Skin epidermis (tissue), 12 donors: ENCODE data around the gene ARAP2.
"Not testable (repeated sequence)": the region's sequence is repeated elsewhere in the genome, so short reads cannot be mapped to it uniquely, and the experiment has no call there.

Source experiments
- H3K27ac ChIP-seq, 21 experiments: fragments of 200-600 bp; sonication (generic) in 11 of 21; one replicate each; pipeline ENCODE4 v1.5.0; 2020; ENCODE audit warnings: mild to moderate bottlenecking in 3 of 21, inconsistent platforms in 2 of 21, moderate library complexity in 2 of 21
- H3K4me3 ChIP-seq, 7 experiments: fragments of 200-600 bp; sonication (generic) in 2 of 7; one replicate each; pipeline ENCODE4 v1.5.0; 2020; ENCODE audit warnings: inconsistent platforms in 2 of 7, mild to moderate bottlenecking in 2 of 7, moderate library complexity in 1 of 7

ARAP2 gene

DNA sequence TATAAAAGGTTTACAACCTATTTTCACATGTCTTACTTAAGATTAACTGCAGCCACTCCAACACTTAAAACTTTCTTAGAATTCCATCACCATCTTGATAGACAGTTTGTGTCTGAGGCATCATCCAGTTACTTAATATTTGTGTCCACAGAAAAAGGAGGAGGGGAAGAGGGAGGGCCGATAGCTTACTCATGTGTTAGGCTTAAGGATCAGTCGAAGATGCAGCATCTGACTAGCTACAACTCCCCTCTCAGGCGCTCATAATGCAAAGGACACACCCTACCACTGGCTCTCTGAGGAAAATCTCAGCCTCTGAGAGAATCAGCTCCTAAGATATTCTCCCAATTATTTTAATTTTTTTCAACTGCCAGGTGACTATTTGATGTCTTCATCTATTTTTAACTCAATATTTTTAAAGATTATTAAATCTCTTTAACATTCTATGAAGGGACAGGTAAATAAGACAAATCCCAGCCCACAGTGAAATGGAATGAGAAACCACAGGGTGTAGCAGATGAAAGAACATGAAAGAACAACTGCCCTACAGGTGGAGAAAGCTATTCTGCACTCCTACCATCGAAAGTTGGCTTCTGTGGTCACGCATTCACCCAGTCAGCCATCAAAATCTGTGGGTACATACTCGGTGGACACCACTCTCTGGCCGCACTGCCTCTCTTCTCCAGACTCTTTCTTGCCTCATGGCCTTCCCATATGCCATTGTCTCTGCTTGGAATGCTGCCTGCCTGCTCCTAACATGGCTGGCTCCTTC lies 48.0 kb downstream of the ARAP2 start:
- H3K27ac ChIP-seq: no peak overlapping the region
- H3K4me3 ChIP-seq: no peak overlapping the region

GRCh38 chr4:36192922-36193321 lies 51.4 kb downstream of the ARAP2 start:
- no peak overlapping the region for H3K4me3 ChIP-seq
- no peak overlapping the region for H3K27ac ChIP-seq

DNA sequence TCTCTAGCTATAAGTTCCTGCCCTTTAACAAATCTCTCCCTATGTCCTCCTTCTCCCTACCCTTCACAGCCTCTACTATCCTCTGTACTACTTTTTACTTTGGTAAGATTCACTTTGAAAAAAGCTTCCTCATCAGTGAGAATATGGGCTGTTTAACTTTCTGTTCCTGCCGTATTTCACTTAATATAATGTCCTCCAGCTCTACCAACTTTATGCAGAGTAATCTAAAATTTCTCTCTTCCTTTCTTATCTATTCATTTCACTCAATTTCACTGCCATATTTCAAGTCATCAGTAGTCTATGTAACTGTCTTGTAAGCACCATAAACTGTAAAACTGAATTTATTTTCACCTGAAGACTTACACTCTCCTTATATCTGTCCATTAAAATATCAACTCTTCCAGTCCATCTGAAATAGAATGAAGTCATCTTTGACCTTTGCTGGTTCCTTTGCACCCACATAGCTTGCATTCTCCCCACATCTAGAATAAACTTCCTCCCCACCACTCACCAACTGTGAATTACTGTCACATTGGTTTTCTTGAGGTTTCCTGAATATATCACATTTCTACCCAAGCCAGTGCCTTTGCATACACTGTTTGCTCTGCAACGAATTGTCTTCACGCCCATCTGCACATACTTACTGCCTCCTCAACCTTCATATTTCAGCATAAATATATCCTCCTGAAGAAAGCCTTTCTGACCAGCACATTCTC lies 54.6 kb downstream of the ARAP2 start:
- Histone ChIP-seq H3K27ac (no peak overlapping the region), H3K4me3 (no peak overlapping the region)

DNA sequence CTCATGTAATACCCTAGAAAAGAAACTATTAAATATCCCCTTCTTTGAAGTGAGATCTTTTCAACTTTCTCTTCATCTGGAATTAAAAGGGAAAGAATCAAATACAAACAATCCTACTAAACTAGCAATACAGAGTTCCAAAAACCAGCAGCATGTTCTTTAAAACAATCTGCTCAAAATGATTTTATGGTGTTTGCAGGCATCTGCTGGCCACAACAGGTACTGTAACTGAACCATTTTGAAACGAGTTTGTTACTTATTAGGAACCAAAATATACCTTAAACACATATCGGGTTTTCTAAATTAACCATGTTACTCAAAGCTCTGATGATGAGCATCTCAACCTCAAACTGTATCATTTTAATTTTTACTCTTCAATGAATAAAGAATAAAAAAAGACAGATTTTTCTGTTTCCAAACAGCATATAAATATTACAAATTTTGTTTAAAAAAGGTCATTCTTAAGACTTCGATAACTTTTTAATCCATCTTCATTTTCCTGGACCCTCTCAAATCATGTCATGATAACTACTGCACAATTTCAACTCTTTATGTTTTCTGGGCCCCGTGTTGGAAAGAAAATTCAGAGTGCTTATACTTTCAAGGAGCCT lies 56.5 kb downstream of the ARAP2 start:
- no peak overlapping the region for H3K27ac ChIP-seq
- no peak overlapping the region for H3K4me3 ChIP-seq

GRCh38 chr4:36183665-36184393 lies 60.5 kb downstream of the ARAP2 start:
- Histone ChIP-seq H3K4me3 (no peak overlapping the region), H3K27ac (no peak overlapping the region)

DNA sequence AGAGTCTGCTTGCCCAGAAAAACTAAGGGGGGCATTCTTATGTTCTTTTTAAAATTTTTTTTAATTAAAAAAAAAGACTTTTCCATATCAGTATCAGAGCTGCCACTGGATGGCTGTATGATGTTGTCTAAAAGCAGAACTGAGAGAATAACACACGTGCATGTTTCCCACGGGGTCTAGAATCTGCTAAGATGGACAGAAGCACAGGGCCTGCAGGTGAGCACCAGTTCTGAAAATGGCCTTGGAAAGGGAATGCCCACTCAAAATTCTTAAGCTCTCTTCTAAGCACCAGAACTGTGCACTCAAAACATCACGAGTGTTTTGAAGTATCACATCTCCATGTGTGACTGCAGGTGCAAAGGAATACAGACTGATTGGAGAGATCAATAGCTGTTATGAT lies 61.1 kb downstream of the ARAP2 start:
- Histone ChIP-seq H3K27ac (no peak overlapping the region), H3K4me3 (no peak overlapping the region)

GRCh38 chr4:36182315-36182714 lies 62.0 kb downstream of the ARAP2 start:
- H3K4me3 ChIP-seq, H3K27ac ChIP-seq: not testable (repeated sequence)

DNA sequence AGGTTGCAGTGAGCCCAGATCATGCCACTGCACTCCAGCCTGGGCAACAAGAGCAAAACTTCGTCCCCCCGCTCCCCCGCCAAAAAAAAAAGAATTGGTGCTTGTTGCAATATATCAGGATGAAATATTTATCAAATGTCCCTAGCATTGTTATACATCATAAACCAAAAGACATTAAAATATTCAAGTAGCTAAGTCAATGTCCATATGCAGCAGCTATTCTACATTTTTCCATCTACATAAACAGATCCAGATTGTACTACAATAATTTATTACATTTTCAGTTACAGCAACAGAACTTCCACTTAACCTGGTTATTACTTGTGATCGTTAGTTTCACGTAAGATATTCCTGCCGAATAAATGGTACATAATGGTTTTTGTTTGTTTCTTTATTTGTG lies 64.1 kb downstream of the ARAP2 start:
- no peak overlapping the region for H3K4me3 ChIP-seq
- no peak overlapping the region for H3K27ac ChIP-seq

DNA sequence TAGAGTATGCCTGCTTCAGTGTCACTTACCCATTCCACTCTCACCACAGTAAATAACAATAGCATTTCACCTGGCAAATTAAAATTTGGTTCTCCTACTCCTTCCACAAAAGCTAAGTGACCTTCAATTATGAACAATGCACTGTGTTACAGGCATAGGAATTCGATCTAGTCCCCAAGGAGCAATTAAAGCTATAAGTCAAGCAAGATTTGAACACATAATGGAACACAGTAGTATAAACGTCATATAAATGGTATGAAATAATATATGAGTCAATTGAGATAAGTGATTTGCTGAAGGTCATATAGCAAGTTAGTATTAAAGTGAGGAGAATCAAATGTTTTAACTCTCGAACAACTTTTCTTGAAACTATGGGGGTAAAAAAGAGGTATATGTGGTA lies 65.8 kb downstream of the ARAP2 start:
- H3K4me3 ChIP-seq: no peak overlapping the region
- no peak overlapping the region for H3K27ac ChIP-seq

- H3K4me3 ChIP-seq: no peak overlapping the region
- no peak overlapping the region for H3K27ac ChIP-seq
Measured at GRCh38 chr4:36177946-36178345, 66.4 kb downstream of the ARAP2 start.

DNA sequence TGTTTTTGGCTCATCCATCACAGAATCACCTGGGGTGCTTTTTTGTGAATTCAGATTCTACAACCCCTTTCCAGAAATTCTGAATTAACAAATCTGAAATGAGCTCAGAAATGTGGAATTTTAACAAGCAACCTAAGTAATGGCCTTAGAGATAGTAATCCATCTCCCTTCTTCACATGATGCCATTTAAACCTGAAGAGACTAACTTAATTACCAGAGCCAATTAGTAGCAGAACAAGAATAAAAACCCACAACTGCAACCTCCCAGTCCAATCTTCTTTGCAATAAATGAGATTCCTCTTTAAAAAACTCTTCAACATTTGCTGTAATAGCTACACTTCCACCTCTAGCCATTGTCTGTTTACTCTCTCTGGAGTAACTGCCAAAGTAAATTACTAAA lies 69.7 kb downstream of the ARAP2 start:
- Histone ChIP-seq H3K4me3 (no peak overlapping the region), H3K27ac (no peak overlapping the region)

DNA sequence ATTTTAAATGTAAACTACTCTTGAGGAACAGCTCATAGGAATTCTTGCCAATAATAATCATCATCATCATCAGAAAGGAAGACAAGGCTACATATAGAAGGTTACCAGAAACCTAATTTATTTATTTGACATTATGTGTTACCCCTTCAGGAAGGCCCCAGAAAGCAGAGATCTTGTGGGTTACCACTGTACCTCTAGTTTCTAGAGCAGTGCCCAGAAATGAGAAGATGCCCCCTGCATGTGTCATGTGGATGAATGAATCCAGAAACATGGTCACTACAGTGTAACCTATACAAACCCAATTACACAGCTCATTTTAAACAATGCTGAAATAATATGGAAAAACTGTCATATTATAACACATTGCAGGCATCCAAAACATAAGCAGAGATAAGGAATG lies 70.4 kb downstream of the ARAP2 start:
- no peak overlapping the region for H3K4me3 ChIP-seq
- H3K27ac ChIP-seq: no peak overlapping the region

GRCh38 chr4:36172656-36173055 lies 71.7 kb downstream of the ARAP2 start:
- Histone ChIP-seq H3K27ac (no peak overlapping the region), H3K4me3 (no peak overlapping the region)

GRCh38 chr4:36168127-36168878 lies 76.0 kb downstream of the ARAP2 start:
- Histone ChIP-seq H3K27ac (no peak overlapping the region), H3K4me3 (no peak overlapping the region)

GRCh38 chr4:36165631-36166005 lies 78.7 kb downstream of the ARAP2 start:
- Histone ChIP-seq H3K27ac (no peak overlapping the region), H3K4me3 (no peak overlapping the region)

DNA sequence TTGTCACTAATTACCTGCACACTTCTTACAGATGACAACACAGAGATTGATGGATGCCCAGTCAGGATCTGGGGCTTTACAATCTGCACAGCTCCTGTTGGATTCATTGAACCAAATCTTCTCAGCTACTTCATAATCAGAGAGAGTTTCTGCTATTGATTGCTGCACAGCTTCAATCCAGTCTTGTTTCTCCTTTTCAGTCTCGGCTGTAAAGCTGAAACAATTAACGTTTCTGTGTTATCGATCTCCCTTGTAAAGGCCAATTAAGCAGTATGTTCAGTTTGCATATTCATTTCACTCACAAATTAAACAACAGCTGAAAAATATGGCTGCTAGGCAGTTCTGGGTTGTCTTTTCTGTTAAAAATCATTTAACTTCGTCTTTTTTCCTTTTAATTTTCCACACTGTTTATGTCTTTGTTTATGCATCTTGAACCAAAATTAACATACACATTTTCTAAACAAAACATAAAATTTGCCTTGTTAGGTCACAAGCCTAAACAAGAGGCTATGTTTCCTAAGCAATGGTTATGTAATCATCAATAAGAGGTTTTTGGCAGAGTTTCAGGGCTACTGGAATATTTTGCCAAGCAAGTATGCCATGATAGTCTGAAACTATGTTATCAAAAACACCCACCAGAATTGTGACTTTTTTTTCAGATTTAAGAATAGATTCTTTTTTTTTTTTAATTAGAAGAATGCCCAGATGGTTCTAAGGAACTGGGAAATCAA lies 79.2 kb downstream of the ARAP2 start:
- no peak overlapping the region for H3K4me3 ChIP-seq
- no peak overlapping the region for H3K27ac ChIP-seq

DNA sequence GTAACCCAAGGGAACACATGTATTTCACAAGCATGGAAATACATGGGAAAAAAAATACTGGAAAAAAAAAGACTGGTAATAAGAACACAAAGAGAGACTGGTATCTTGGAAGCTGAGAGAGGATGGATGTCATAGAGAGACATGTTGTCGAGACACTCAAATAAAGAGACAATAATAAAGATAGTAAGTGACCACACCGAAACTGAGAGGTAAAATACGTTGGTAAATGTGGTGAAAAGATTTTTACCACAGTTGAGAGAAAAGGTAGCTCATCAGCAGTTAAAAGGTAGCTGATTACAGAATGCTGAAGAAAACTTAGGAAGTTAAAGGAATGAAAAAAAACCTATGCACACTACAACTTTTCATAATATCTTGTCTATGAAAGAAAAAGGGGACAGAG lies 81.1 kb downstream of the ARAP2 start:
- Histone ChIP-seq H3K27ac (no peak overlapping the region), H3K4me3 (no peak overlapping the region)

- H3K4me3 ChIP-seq: no peak overlapping the region
- H3K27ac ChIP-seq: no peak overlapping the region
Measured at GRCh38 chr4:36159208-36159607, 85.1 kb downstream of the ARAP2 start.

GRCh38 chr4:36152735-36153134 lies 91.6 kb downstream of the ARAP2 start:
- Histone ChIP-seq H3K4me3 (no peak overlapping the region), H3K27ac (no peak overlapping the region)
